HG03039 (cell line): ENCODE data around the gene ANKMY1.
A peak's percentile ranks its signal among the peaks of the same experiment; 100 is the strongest.

Source experiments
- ATAC-seq: cut with Tn5 transposase; IDR thresholded peaks from one replicate; pipeline ENCODE4 v1.9.1; 2021; ENCODE audit warnings: mild to moderate bottlenecking, moderate library complexity; ENCODE audit not compliant: unreplicated experiment

The ANKMY1 gene

DNA sequence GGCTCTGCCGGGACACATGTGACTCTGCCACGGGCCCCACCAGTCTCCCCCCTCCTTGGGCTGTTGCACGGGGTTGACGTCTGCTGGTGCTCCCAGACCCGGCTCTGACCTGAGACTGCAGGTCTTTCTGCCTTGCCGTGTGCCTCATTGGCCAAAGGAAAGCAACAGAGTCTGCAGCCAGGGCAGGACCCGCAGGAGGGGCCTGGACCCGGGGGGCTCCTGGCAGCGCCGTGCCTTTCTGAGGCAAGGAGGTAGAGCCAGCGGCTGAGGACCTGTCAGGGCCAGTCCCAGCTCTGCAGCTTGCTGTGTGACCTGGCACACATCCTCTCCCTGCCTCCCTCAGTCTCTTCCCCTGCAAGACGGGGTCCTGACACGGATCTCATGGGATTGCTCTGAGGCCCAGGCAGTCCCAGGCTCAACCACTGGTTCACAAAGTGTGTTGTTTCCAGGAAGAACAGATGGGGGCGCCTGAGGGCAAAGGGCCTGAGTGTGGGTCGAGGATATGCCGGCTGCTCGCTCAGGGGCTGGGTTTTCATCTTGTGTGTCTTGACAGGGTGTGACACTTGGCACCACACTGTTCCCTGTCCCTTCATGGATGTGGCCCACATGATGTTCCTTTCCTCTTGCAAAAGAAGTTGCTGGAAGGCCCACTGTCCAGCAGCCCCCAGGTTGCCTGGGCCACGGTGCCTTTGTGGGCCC lies 37.7 kb upstream of the ANKMY1 start:
- no peak for ATAC-seq

DNA sequence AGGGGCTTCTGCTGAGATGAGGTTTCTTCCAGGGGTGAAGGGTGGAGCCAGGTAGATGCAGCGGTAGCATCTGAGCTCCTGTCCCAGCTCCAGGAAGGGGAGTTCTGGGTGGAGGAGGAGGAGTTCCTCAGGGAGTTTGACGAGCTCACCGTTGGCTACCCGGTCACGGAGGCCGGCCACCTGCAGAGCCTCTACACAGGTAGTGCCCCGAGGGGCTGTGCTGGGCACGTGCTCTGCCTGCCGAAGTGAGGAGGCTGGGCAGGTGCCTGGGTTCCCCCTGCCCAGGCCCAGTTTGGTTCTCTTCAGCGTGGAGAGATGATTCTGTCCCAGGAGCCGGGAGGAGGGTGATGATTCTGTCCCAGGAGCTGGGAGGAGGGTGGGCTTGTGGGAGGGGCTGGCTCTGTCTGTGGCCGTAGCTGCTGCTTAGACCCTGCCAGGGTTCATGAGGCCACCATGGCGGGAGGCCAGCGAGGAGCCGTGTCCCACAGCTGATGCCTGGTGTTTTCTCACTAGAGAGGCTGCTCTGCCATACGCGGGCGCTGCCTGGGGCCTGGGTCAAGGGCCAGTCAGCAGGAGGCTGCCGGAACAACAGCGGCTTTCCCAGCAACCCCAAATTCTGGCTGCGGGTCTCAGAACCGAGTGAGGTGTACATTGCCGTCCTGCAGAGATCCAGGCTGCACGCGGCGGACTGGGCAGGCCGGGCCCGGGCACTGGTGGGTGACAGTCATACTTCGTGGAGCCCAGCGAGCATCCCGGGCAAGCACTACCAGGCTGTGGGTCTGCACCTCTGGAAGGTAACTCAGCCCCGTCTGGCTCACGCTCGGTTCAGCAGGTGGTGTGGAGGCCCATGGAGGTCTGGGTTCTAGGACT lies 37.0 kb upstream of the ANKMY1 start:
- ATAC-seq, result no peak

DNA sequence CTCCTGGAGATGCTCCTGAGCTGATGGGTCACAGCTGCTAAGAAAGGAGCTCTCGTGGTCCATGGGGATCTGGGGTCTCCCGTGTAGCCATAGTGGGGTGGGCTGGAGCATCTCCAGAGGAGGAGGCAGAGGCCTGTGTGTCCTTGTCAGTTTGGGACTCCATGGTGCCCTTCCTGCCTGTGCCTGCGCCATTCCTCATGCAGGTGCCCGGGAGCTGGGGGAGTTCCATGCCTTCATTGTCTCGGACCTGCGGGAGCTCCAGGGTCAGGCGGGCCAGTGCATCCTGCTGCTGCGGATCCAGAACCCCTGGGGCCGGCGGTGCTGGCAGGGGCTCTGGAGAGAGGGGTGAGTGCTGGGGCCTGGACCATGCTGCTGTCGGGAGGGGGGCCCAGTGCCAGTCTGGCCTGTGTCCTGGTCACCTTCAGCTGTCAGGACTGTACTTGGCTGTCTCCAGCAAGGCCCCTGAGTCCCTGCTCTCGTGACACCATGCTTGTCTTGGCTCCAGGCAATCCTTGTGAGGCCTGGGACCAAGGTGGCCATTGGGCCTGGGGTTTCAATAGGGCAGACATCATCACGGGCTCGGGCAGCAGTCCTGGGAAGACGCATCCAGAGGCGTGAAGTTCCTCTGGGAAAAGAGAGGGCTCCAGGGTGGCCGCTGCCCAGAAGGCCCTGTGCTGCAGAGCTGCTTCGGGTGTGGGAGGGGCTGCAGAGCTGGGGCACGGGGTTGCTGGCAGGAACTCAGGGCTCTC lies 36.1 kb upstream of the ANKMY1 start:
- no peak for ATAC-seq

DNA sequence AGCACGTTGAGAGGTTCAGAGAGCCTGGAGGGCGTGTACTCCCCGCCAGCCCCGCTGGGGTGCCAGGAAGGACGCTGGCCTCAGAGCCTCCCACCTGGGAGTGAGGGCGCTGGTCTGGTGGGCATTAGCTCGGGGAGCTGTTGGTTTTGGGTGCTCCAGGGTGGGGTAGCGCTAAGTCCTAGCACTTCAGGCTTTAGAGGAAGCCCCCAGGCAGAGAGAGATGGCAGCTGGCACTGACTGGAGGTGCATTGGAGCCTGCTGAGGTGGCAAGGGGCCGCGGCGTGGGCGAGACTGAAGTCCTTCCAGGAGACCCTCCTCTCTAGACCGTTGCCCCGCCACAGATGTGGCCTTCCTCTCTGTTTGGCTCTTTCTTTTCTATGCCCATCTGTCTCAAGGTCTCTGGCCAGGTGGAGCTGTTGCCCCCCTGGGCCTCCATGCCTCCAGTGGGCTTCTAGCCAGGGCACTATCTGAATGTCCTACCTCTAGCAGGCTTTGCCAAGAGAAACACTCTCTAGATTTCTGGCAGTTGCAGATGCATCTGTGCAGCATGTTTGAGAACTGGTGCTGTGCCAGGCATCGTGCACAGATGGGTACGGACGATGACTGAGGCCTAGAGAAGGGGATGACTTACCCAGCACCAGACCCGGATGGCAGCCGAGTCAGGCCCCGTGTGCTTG lies 35.4 kb upstream of the ANKMY1 start:
- no peak for ATAC-seq

DNA sequence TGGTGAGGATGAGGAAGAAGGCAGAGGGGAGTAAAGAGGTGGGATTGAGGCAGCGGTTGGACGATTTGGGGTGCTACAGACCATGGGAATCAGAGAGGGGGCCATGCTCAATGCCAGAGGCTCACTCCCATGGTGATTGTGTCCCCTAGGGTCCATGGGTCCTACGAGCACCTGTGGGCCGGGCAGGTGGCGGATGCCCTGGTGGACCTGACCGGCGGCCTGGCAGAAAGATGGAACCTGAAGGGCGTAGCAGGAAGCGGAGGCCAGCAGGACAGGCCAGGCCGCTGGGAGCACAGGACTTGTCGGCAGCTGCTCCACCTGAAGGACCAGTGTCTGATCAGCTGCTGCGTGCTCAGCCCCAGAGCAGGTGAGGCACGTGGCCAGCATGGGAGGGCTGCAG lies 34.0 kb upstream of the ANKMY1 start:
- no peak for ATAC-seq

DNA sequence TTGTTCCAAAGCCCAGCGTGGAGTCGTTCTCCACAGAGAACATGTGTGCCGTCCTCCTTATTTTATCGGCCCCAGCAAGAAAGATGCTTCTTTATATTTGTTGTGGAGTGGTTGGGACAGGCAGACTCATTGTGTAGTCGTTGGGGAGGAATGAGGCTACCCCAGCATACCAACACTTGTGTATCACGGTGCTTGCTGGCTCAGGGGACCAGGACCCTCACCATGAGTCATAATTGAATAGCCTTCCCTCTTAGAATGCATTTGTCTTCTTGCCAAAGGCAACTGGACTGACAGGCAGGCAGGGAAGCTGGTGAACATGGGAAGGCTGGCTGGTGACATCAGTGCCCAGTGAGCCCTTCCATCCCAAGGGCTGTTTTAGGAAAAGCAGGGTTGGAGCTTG lies 33.4 kb upstream of the ANKMY1 start:
- ATAC-seq, result no peak

DNA sequence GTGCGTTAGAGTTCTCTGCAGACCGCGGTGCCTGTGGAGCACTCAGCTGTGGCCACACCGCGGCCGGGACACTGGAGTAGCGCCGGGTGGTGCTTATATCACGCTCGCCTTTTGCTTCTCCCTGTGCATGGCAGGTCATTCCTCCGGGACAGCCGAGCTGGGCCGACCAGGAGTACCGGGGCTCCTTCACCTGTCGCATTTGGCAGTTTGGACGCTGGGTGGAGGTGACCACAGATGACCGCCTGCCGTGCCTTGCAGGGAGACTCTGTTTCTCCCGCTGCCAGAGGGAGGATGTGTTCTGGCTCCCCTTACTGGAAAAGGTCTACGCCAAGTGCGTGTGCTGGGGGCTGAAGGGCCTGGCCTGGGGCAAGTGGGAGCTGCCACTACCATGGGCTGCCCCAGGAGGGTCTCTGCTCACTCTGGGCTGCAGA lies 32.9 kb upstream of the ANKMY1 start:
- no peak for ATAC-seq

DNA sequence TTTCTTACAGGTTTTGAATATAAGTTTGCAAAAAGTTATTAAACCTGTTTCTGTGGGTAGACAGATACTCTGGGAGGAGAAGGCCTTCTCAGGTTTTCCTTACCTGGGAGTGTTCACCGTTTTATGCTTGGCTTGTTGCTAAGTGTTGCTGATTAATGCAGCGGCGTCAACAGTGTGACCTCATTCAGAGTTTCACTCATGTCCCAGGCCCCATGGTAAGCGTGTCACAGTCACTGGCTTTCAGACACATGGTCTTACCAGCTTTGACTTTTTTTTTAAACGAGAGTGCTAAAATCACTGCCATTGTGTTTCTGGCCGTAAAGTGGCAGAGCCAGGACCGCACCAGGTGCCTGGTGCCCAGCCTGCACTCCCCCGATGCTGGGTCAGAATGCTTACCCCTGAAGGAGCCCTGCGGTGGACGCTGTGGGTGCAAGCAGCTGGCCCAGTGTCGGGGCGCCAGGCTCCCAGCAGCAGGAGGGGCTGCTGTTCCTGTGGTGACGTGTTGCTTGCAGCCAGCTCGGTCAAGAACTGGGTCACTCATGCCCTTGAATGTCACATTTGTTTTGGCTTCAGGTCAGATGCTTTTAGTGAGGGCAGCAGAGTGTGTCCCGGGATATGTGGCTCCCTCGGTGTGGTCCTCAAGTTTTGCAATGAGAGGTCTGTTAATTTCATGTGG lies 32.2 kb upstream of the ANKMY1 start:
- no peak for ATAC-seq

DNA sequence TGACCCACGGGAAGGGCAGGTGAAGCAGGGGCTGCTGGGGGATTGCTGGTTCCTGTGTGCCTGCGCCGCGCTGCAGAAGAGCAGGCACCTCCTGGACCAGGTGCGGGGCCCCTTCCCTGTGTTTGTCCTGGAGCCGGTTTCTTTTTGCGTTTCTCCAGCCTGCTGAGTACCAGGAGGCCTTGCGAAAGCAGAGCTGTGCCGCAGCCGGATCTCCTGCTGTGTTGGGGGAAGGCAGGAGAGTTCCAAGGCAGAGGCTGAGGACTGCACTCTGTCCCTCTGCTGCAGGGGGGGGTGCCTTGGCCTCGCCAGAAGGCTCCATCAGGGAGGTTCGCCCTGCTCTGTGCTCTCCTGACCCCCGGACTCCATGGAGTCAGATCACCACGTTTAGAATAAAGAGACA lies 31.6 kb upstream of the ANKMY1 start:
- ATAC-seq, result no peak

DNA sequence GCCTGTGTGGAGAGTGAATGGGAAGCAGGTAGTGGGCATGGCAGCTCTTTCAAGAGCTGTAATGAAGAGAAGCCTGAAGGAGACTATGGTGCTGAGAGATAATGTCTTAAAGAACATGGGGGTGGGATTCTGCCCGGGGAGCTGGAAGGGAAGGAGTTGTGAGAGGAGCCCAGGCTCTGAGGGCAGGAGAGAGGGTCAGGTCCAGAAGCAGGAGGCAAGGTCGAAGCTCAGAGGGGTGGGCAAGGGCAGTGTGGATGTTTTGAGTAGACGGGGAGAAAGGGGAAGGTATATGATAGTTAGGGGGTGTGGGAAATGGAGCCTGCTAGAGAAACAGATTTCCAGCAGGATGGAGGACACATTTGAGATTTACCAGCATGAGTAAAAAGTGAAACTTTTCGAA lies 30.9 kb upstream of the ANKMY1 start:
- no peak for ATAC-seq

DNA sequence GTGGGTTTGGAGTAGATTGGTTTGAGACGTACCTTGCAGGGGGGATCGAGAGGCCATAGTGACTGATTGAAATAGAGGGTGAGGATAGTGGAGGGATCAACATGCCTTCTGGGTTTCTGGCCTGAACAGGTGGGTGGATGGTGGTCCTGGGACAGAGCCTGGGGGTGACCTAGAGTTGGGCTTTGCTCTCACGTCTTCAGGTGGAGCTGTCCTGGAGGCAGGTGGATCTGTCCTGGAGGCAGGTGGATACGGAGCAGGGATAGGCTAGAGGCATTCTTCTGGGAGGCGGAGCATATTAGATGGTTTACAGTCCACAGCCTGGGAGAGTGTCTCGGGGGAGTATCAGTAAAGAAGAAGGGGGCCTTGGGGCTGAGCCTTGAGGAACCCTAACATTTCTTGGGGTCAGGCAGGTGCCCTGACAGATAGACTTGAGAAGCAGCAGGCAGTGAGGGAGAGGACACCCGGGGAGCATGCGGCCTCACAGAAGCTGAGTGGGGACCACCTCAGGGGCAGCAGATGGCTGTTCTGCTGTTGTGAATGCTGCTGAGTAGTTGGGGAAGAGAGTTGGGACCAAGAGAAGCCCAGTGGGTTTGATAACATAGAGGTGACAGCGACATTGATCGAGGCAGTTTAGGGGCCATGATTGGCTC lies 30.3 kb upstream of the ANKMY1 start:
- no peak for ATAC-seq

DNA sequence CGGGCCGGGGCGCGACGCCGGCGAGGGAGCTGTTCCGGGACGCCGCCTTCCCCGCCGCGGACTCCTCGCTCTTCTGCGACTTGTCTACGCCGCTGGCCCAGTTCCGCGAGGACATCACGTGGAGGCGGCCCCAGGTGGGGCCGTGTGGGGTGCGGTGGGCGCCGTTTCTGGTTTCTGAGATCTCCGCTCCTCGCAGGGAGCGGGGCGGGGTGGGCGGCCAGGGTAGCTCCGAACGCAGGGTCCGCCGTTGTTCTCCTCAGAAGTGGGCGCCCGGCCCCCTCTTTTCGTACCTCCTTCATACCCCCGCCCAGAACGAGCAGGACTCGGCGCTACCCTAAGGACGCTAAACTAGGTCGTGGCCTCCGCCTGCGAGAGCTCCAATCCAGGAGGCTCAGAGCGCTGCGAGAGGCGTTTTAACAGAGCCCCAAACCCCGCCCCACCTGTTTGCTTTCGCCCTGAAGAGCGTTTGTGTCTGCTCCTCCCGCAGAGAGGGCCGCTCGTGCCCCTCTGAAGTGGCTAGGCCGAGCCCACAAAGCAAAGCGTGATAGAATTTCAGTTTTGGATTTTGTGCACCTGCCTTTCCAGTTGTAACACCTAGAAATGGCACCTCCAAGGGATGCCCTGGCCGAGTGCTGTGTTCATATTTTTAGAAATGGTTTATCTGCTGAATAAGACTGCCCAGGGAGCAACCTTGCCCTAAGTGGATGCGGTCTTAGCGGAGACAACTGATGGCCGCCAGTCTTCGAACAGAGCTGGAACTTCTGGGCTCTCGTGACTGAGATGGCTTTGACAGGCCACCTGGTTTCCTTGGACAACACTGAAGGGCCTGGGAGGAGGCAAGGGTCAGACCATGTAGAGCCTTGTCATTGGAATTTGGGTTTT lies 29.4 kb upstream of the ANKMY1 start:
- peak; percentile 3 for ATAC-seq

DNA sequence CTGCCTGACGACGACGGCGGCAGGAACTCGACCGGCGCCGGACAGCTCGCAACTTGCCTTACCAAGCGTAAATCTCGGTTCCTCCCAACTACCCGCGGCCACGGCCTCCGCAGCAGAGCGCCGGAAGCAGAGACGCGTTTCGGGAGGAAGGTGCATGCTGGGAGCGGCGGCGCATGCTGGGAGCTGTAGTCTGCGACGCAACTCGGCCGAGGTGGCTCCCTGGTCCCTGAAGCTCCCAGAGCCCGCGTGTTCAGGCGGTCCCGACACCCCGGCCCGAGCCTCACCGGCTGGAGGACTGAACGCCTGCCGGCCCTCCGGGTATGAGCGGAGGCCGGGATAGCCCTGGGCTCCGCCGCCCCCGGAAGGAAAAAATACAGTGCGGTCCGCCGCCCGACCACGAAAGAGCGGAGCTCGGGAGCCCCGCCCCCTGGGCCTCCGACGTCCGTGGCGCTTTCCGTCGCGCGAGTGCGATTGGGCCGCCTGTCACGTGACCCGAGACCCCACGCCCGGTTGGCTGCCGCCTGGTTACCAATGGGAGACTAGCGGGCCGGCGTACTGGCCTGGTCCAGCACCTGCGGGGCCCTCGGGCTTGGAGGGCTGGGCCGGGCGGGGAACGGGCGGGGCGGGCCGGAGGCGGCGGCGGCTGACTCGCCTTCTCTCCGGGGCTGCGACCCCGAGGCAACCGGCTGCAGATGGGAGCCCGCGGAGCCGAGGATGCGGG lies 28.6 kb upstream of the ANKMY1 start, which contains the start of gene CAPN10:
CAPN10 (plus strand) TSS at position 537 of the 721 bp plus-strand sequence; CDS start at position 715, 178 bp downstream.
- peak; percentile 51 for ATAC-seq

DNA sequence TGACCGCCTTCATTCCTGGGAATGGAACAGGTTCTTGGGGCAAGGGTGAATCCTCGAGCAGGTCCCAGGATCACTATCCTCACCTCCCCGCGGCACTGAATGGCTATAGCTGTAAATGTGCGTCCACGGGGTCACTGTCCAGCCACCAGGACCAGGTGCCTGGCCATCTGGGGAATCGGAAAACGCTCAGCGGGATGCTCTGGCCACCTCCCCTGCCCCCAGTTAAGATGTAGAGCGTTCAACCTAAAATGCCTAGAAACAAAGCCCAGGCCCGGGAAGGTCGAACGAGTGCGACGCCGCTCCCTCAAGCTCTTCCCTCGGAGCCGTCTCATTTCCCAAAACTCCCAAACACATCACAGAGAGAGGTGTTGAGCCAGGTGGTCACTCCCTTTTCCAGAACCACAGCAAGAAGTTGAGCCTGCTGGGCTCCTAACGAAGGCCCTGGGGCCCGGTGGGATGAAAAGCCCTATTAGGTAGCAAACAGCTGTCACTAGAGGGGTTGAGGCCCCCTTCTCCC lies 28.0 kb upstream of the ANKMY1 start:
- ATAC-seq, result no peak

DNA sequence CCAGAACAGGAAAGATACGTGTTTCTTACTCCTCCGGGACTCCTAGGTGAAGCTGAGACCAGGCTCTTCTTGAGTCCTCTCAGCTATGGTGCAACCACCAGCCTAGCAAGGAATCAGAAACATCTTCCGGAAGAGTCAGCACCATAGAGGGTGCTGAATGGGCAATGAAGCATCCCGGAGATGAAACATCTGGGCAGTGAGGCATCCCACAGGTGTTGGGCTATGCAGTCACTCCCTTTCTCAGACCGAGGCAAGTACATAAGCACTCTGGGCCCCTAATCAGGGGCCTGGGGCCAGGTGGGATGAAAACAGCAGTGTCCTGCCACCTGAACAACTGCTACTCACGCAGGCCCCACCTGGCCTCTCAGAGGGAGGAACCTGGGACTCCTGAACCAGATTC lies 27.3 kb upstream of the ANKMY1 start:
- peak; percentile 12 for ATAC-seq

DNA sequence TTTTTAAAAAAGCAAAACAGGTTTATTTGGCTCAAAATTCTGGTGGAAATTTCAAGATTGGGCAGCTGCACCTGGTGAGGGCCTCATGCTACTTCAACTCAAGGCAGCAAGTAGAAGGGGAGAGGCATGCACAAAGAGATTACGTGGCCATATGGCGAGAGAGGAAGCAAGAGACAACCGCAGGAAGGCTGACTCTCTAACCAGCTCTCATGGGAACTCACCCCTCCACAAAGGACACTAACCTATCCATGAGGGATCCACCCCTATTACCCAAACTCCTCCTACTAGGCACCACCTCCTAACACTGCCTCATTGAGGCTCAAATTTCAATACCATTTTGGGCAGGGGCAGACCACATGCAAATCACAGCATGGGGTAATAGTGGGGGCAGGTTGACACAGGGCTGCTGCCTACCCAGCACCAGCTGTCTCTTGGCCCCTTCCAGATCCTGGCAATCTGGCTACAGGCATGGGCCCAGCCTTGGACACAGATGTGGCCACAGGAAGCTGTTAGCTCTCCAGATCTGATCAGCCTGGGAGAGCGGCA lies 26.8 kb upstream of the ANKMY1 start:
- peak; percentile 44 for ATAC-seq

DNA sequence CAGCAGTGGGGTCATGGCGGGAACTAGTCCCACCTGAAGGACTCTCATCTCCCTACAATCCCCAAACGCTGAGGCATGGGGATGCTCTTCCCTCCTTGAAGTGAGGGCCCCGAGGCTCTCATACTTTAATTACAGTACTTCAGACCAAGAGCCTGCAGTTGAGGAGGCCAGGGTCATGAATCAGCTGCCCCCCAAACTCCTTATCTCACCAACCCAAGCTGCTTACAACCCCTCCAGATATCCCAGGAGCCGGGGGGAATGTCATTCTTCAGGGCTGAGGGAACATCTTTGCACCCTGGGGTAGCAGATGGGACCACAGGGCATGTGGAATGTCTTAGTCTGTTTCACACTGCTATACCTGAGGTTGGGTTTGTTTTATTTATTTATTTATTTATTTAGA lies 26.0 kb upstream of the ANKMY1 start:
- ATAC-seq, result no peak

DNA sequence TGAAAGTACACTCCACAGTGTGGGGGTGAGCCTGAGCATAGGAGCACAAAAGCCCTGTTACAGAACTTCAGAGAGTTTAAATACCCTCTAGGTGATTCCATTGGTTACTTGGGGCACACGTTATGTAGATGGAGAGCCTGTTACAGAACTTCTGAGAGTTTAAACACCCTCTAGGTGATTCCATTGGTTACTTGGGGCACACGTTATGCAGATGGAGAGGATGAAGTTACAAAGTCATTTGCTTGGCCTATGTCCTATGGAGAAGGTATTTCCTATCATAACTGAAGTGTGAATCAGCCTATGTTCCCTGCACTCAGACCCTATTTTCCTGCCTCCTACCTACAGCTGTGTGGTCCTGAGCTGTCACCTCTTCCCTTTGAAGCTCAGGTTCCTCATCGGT lies 25.0 kb upstream of the ANKMY1 start:
- ATAC-seq, result no peak
